Keratinocyte (primary cell): Measurements from ENCODE around the gene KDM1B. TPM values are rescaled to one million over a fixed set of nuclear protein-coding genes. Genes with fewer than 3 reads are reported as not detected.

Experiments used
- DNase-seq: peaks from one replicate; pipeline ENCODE4 v3.0.0-alpha.2; 2011; ENCODE audit warnings: low read depth, missing footprints, low spot score
- FAIRE-seq: peaks from 2 replicates; lab custom pipeline; 2011; peaks lifted over from hg19 to GRCh38; lab: Jason Lieb, UNC
- H2AFZ ChIP-seq: 2 replicates; pipeline ENCODE4 v1.6.0; 2012; ENCODE audit warnings: low read length, control low read depth, inconsistent platforms; ENCODE audit not compliant: control insufficient read depth
- H3K27ac ChIP-seq: 2 replicates; pipeline ENCODE4 v1.5.1; 2011; ENCODE audit warnings: low read length; ENCODE audit not compliant: control insufficient read depth, insufficient read depth
- H3K27me3 ChIP-seq: 3 replicates; pipeline ENCODE4 v1.6.0; 2011; ENCODE audit warnings: low read length; ENCODE audit not compliant: control insufficient read depth, insufficient read depth; ENCODE audit errors: extremely low read depth
- H3K36me3 ChIP-seq, 2 experiments: 2 replicates in 1 of 2; 3 replicates in 1 of 2; pipeline ENCODE4 v1.5.1; 2011; ENCODE audit warnings: low read length in 2 of 2, mild to moderate bottlenecking in 1 of 2; ENCODE audit not compliant: control insufficient read depth in 2 of 2, insufficient read depth in 2 of 2; ENCODE audit errors: extremely low read depth in 1 of 2
- H3K4me1 ChIP-seq: 3 replicates; pipeline ENCODE4 v1.5.1; 2011; ENCODE audit warnings: low read length; ENCODE audit not compliant: control insufficient read depth, insufficient read depth; ENCODE audit errors: extremely low read depth
- H3K4me2 ChIP-seq: 3 replicates; pipeline ENCODE4 v1.6.0; 2011; ENCODE audit warnings: low read depth, low read length; ENCODE audit not compliant: control insufficient read depth, insufficient read depth; ENCODE audit errors: extremely low read depth
- H3K4me3 ChIP-seq, 3 experiments: fragments of 200-600 bp in 1 of 3; sonication (generic) in 1 of 3; 2 replicates in 2 of 3; 3 replicates in 1 of 3; pipeline ENCODE4 v1.5.1; 2011 to 2016; ENCODE audit warnings: low read length in 3 of 3, mild to moderate bottlenecking in 3 of 3, control low read depth in 2 of 3, inconsistent platforms in 1 of 3, low read depth in 1 of 3, mixed read lengths in 1 of 3, mixed run types in 1 of 3, moderate library complexity in 1 of 3; ENCODE audit not compliant: control insufficient read depth in 2 of 3, insufficient read depth in 2 of 3; ENCODE audit errors: extremely low read depth in 1 of 3
- H3K79me2 ChIP-seq: 2 replicates; pipeline ENCODE4 v1.6.0; 2012; ENCODE audit warnings: low read length; ENCODE audit not compliant: control insufficient read depth, insufficient read depth
- H3K9ac ChIP-seq: 3 replicates; pipeline ENCODE4 v1.6.0; 2011; ENCODE audit warnings: low read length; ENCODE audit not compliant: control insufficient read depth, insufficient read depth; ENCODE audit errors: extremely low read depth
- H3K9me1 ChIP-seq: 3 replicates; pipeline ENCODE4 v1.6.0; 2011; ENCODE audit warnings: low read length; ENCODE audit not compliant: control insufficient read depth, insufficient read depth; ENCODE audit errors: extremely low read depth
- H3K9me3 ChIP-seq: 2 replicates; pipeline ENCODE4 v1.5.1; 2012; ENCODE audit warnings: low read depth, low read length; ENCODE audit not compliant: control insufficient read depth
- H4K20me1 ChIP-seq: 3 replicates; pipeline ENCODE4 v1.6.0; 2011; ENCODE audit warnings: low read length; ENCODE audit not compliant: control insufficient read depth, insufficient read depth; ENCODE audit errors: extremely low read depth
- CTCF ChIP-seq, 3 experiments: IDR thresholded peaks in 1 of 3; conservative IDR thresholded peaks in 1 of 3; optimal IDR thresholded peaks in 1 of 3; 2 replicates in 2 of 3; 3 replicates in 1 of 3; pipeline versions ENCODE3 to v1.5.1; 2011; ENCODE audit warnings: low read length in 3 of 3, mild to moderate bottlenecking in 3 of 3, moderate library complexity in 2 of 3, control low read depth in 1 of 3, inconsistent platforms in 1 of 3; ENCODE audit not compliant: insufficient read depth in 2 of 3; ENCODE audit errors: extremely low read depth in 1 of 3
- EZH2 ChIP-seq: IDR thresholded peaks from one replicate; pipeline ENCODE4 v1.6.1; 2012; ENCODE audit warnings: inconsistent platforms, mild to moderate bottlenecking, low read length, moderate library complexity
- dilution Hi-C: fragments of 300-500 bp; cut with MboI; formaldehyde crosslinking; loops from one replicate; pipeline ENCODE4 v1.7.0; 2020; ENCODE audit warnings: low sequenced_read_pairs; ENCODE audit not compliant: extremely low pct_ligation_motif_present
- polyA plus RNA-seq, 5 experiments: library from polyadenylated mRNA; depleted of rRNA in 3 of 5; stranded (reverse) in 3 of 5; stranded (forward) in 1 of 5; unstranded in 1 of 5; fragments of >200 nt; gene quantifications; 1 replicate in 1 of 5; 2 replicates in 3 of 5; 3 replicates in 1 of 5; pipeline versions ENCODE4 v1.2.1 to v1.2.3, GENCODE V29; 2011 to 2012; ENCODE audit warnings: missing spikeins in 2 of 5, low read depth in 1 of 5, low replicate concordance in 1 of 5

The KDM1B gene
- polyA plus RNA-seq, 1 donor (not counting 4 experiments of a cell fraction or from before 2014, with no cell fraction given), result 32.7 TPM

- Histone ChIP-seq H3K4me2 (no peak overlapping the region), H3K79me2 (peaks cover 25% of the 10 kb centered on the region), H4K20me1 (no peaks in the 10 kb centered on the region), H3K36me3 (peaks cover 3 to 9% of the 10 kb centered on the region in 2 experiments), H3K9me3 (no peaks in the 10 kb centered on the region), H3K9me1 (no peaks in the 10 kb centered on the region), H3K4me1 (peaks cover 6% of the 10 kb centered on the region), H3K27me3 (no peaks in the 10 kb centered on the region), H3K4me3 (no peak overlapping the region), H3K27ac (no peak overlapping the region), H3K9ac (no peak overlapping the region), H2AFZ (no peak overlapping the region)
- no peak for DNase-seq
- dilution Hi-C loops, result no loop called here
- TF ChIP-seq EZH2 (no peak), CTCF (optimal IDR thresholded peaks at IDR 0.05 in 1 of 3, IDR thresholded peaks at IDR 0.05 in 1 of 3, conservative IDR thresholded peaks at IDR 0.05 in 1 of 3; ENCODE audit: extremely low read depth in 1 of 3, insufficient read depth in 2 of 3, low read length in 3 of 3) (no peak)
- FAIRE-seq, result no peak
Observed at GRCh38 chr6:18234564-18234963, 79.3 kb downstream of the KDM1B start.

DNA sequence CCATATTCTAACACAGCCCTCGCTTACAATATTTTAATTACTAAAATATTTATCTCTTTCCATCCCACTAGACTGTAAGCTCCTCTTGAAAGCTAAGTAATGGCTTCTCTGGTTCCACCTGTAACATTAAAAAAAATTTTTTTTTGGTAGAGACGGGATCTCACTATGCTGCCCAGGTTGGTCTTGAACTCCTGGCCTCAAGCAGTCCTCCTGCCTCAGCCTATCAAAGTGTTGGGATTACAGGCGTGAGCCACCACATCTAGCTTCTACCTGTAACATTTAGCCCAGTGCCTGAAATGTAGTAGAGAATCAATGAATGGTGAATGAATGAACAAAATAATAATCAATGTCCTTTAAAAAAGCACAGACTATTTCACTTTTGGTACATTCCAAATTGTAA, 80.3 kb downstream of the KDM1B start:
- no peaks in the 10 kb centered on the region for H3K27me3 ChIP-seq
- no peaks in the 10 kb centered on the region for H4K20me1 ChIP-seq
- no peak overlapping the region for H2AFZ ChIP-seq
- H3K4me1 ChIP-seq, result peaks cover 6% of the 10 kb centered on the region
- H3K79me2 ChIP-seq, result peaks cover 28% of the 10 kb centered on the region
- no peak overlapping the region for H3K4me2 ChIP-seq
- peaks cover 3 to 9% of the 10 kb centered on the region in 2 experiments for H3K36me3 ChIP-seq
- no peak overlapping the region for H3K9ac ChIP-seq
- H3K4me3 ChIP-seq, result no peak overlapping the region
- FAIRE-seq (no peak), DNase-seq (no peak)
- TF ChIP-seq CTCF (optimal IDR thresholded peaks at IDR 0.05 in 1 of 3, IDR thresholded peaks at IDR 0.05 in 1 of 3, conservative IDR thresholded peaks at IDR 0.05 in 1 of 3; ENCODE audit: extremely low read depth in 1 of 3, insufficient read depth in 2 of 3, low read length in 3 of 3) (no peak), EZH2 (no peak)
- H3K27ac ChIP-seq, result no peak overlapping the region
- no peaks in the 10 kb centered on the region for H3K9me3 ChIP-seq
- H3K9me1 ChIP-seq, result no peaks in the 10 kb centered on the region
- dilution Hi-C loops, result no loop called here
